ENCODE results near the gene POLDIP3. TPM values are rescaled to one million over a fixed set of nuclear protein-coding genes. Genes with fewer than 3 reads are reported as not detected.
"Not testable (repeated sequence)": the region's sequence is repeated elsewhere in the genome, so short reads cannot be mapped to it uniquely, and the experiment has no call there.

The POLDIP3 gene
- total RNA-seq, 1 donor from 2014 or later, result 77.9 TPM

- Mint-ChIP-seq H3K36me3 (ENCODE audit: low read depth) (peaks cover 36% of the 10 kb centered on the region), H3K4me1 (ENCODE audit: low read depth) (peaks cover 18% of the 10 kb centered on the region), H3K9me3 (no peaks in the 10 kb centered on the region), H3K27ac (no peak overlapping the region), H3K4me3 (no peak overlapping the region), H3K27me3 (ENCODE audit: insufficient read depth) (no peaks in the 10 kb centered on the region)
- no peak for DNase-seq (ENCODE audit: low spot score)
- intact Hi-C loops (cut with micrococcal nuclease), result no loop called here
Measured at GRCh38 chr22:42584364-42584940, 30.2 kb downstream of the POLDIP3 start.

GRCh38 chr22:42582987-42583386, 31.7 kb downstream of the POLDIP3 start:
- Mint-ChIP-seq H3K27ac (no peak overlapping the region), H3K4me1 (ENCODE audit: low read depth) (peaks cover 18% of the 10 kb centered on the region), H3K27me3 (ENCODE audit: insufficient read depth) (no peaks in the 10 kb centered on the region), H3K9me3 (no peaks in the 10 kb centered on the region), H3K36me3 (ENCODE audit: low read depth) (peaks cover 36% of the 10 kb centered on the region), H3K4me3 (peak overlapping the region; percentile 85)
- DNase-seq (ENCODE audit: low spot score), result no peak
- intact Hi-C loops (cut with micrococcal nuclease), result loop anchor here (1.0 to 2.0 kb wide), 2 partner anchors 30 to 32 kb away; partner anchors contain the start of gene SERHL2

GRCh38 chr22:42581762-42582716, 32.6 kb downstream of the POLDIP3 start:
- Mint-ChIP-seq H3K27ac (peak overlapping the region; percentile 83), H3K4me3 (peak overlapping the region; percentile 99), H3K27me3 (ENCODE audit: insufficient read depth) (no peaks in the 10 kb centered on the region), H3K36me3 (ENCODE audit: low read depth) (peaks cover 31% of the 10 kb centered on the region), H3K4me1 (ENCODE audit: low read depth) (peaks cover 13% of the 10 kb centered on the region), H3K9me3 (no peaks in the 10 kb centered on the region)
- intact Hi-C loops (cut with micrococcal nuclease), result loop anchor here (1.0 to 2.0 kb wide), 2 partner anchors 29 to 33 kb away; partner anchors contain the start of gene SERHL2
- DNase-seq (ENCODE audit: low spot score), result peak; percentile 77

GRCh38 chr22:42581194-42581761, 33.4 kb downstream of the POLDIP3 start:
- intact Hi-C loops (cut with micrococcal nuclease), result not testable (repeated sequence)
- peaks cover 13% of the 10 kb centered on the region for H3K4me1 Mint-ChIP-seq (ENCODE audit: low read depth)

GRCh38 chr22:42580040-42580439, 34.6 kb downstream of the POLDIP3 start:
- H3K9me3 Mint-ChIP-seq; H3K27me3 Mint-ChIP-seq (ENCODE audit: insufficient read depth); DNase-seq (ENCODE audit: low spot score); intact Hi-C loops (cut with micrococcal nuclease); H3K27ac Mint-ChIP-seq: not testable (repeated sequence)
- Mint-ChIP-seq H3K36me3 (ENCODE audit: low read depth) (peaks cover 23% of the 10 kb centered on the region), H3K4me3 (peak overlapping the region; percentile 33), H3K4me1 (ENCODE audit: low read depth) (peaks cover 13% of the 10 kb centered on the region)

More at GRCh38 chr22:42581194-42581761, 33.4 kb downstream of the POLDIP3 start:
- Mint-ChIP-seq H3K27ac (peak overlapping the region; percentile 94), H3K4me3 (peak overlapping the region; percentile 99), H3K36me3 (ENCODE audit: low read depth) (peaks cover 27% of the 10 kb centered on the region)
- H3K9me3 Mint-ChIP-seq; DNase-seq (ENCODE audit: low spot score); H3K27me3 Mint-ChIP-seq (ENCODE audit: insufficient read depth): not testable (repeated sequence)

- peaks cover 18% of the 10 kb centered on the region for H3K36me3 Mint-ChIP-seq (ENCODE audit: low read depth)
- H3K4me3 Mint-ChIP-seq, result no peak overlapping the region
- intact Hi-C loops (cut with micrococcal nuclease), result no loop called here
- no peaks in the 10 kb centered on the region for H3K27me3 Mint-ChIP-seq (ENCODE audit: insufficient read depth)
- no peak for DNase-seq (ENCODE audit: low spot score)
- H3K9me3 Mint-ChIP-seq, result no peaks in the 10 kb centered on the region
- peaks cover 13% of the 10 kb centered on the region for H3K4me1 Mint-ChIP-seq (ENCODE audit: low read depth)
- no peak overlapping the region for H3K27ac Mint-ChIP-seq
Measured at GRCh38 chr22:42577623-42578240, 37.0 kb downstream of the POLDIP3 start.

- H3K27ac Mint-ChIP-seq; H3K9me3 Mint-ChIP-seq; DNase-seq (ENCODE audit: low spot score); H3K27me3 Mint-ChIP-seq (ENCODE audit: insufficient read depth); H3K4me1 Mint-ChIP-seq (ENCODE audit: low read depth); intact Hi-C loops (cut with micrococcal nuclease); H3K4me3 Mint-ChIP-seq: not testable (repeated sequence)
- peaks cover 20% of the 10 kb centered on the region for H3K36me3 Mint-ChIP-seq (ENCODE audit: low read depth)
Measured at GRCh38 chr22:42577141-42577540, 37.5 kb downstream of the POLDIP3 start.

- intact Hi-C loops (cut with micrococcal nuclease); H3K9me3 Mint-ChIP-seq; H3K27ac Mint-ChIP-seq; DNase-seq (ENCODE audit: low spot score); H3K4me3 Mint-ChIP-seq; H3K4me1 Mint-ChIP-seq (ENCODE audit: low read depth); H3K27me3 Mint-ChIP-seq (ENCODE audit: insufficient read depth): not testable (repeated sequence)
- peaks cover 16% of the 10 kb centered on the region for H3K36me3 Mint-ChIP-seq (ENCODE audit: low read depth)
Measured at GRCh38 chr22:42575996-42576574, 38.6 kb downstream of the POLDIP3 start.

DNA sequence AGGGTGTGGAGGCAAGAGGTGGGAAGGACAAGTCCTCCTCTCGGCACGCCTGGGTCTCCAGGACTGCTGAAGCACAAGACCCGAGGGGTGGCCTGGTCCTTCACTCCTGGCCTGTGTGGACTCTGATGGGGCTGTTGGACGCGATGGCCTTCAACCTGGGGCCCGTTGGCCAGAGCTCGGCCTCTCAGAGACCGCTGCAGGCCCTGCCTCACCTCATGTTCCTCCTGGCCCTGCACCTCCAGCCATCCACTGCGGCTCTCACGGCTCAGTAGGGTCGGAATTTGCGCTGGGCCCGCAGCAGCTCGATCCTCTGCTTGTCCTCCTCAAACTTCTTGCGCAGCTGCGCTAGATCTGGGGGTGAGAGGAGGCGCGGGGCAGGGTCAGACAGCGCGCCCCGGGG, 40.2 kb downstream of the POLDIP3 start:
- H3K36me3 Mint-ChIP-seq (ENCODE audit: low read depth), result peaks cover 21% of the 10 kb centered on the region
- H3K4me1 Mint-ChIP-seq (ENCODE audit: low read depth); H3K27ac Mint-ChIP-seq; DNase-seq (ENCODE audit: low spot score); H3K4me3 Mint-ChIP-seq; intact Hi-C loops (cut with micrococcal nuclease); H3K9me3 Mint-ChIP-seq; H3K27me3 Mint-ChIP-seq (ENCODE audit: insufficient read depth): not testable (repeated sequence)

DNA sequence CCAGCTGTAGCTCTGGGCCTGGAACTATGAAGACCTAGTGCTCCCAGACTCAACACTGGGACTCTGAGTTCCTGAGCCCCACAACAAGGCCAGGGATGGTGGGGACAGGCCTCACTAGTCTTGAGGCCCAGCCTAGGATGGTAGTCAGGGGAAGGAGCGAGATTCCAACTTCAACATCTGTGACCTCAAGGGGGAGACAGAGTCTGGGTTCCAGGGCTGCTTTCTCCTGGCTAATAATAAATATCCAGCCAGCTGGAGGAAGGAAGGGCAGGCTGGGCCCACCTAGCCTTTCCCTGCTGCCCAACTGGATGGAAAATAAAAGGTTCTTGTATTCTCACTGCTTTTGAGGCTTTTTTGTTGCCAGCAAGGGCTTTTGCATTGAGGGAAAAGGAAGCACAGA, 40.6 kb downstream of the POLDIP3 start:
- H3K9me3 Mint-ChIP-seq; H3K4me1 Mint-ChIP-seq (ENCODE audit: low read depth); DNase-seq (ENCODE audit: low spot score); H3K4me3 Mint-ChIP-seq; H3K27me3 Mint-ChIP-seq (ENCODE audit: insufficient read depth); H3K27ac Mint-ChIP-seq; intact Hi-C loops (cut with micrococcal nuclease): not testable (repeated sequence)
- H3K36me3 Mint-ChIP-seq (ENCODE audit: low read depth), result peaks cover 21% of the 10 kb centered on the region

- H3K9me3 Mint-ChIP-seq; H3K4me3 Mint-ChIP-seq; H3K4me1 Mint-ChIP-seq (ENCODE audit: low read depth); intact Hi-C loops (cut with micrococcal nuclease); DNase-seq (ENCODE audit: low spot score); H3K27ac Mint-ChIP-seq; H3K27me3 Mint-ChIP-seq (ENCODE audit: insufficient read depth): not testable (repeated sequence)
- peaks cover 16% of the 10 kb centered on the region for H3K36me3 Mint-ChIP-seq (ENCODE audit: low read depth)
Measured at GRCh38 chr22:42571068-42571467, 43.6 kb downstream of the POLDIP3 start.

DNA sequence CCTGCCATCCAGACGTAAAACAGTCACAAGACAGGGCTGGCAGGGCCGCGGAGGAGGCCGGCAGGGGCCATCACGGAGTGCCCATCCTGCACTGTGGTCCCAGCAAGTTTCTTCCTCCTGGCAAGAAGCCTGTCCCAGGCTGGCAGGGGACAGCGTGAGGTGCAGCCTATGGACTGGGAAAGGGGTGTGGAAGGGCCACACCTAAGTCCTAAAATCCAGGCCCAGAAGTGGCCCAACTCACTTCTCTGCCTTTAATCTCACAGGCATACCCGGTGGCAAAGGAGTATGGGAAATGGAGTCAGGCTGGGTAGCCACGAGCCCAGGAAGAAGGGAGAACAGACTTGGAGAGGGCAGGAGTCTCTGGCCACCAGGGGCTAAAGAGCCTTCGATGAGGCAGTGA, 44.1 kb downstream of the POLDIP3 start:
- H3K27ac Mint-ChIP-seq; H3K4me1 Mint-ChIP-seq (ENCODE audit: low read depth); H3K4me3 Mint-ChIP-seq; DNase-seq (ENCODE audit: low spot score); H3K9me3 Mint-ChIP-seq; intact Hi-C loops (cut with micrococcal nuclease); H3K27me3 Mint-ChIP-seq (ENCODE audit: insufficient read depth): not testable (repeated sequence)
- H3K36me3 Mint-ChIP-seq (ENCODE audit: low read depth), result peaks cover 16% of the 10 kb centered on the region
